ENCODE measurements around the gene KCNJ6.

- no peak for TF ChIP-seq NFIC (IDR thresholded peaks at IDR 0.05; ENCODE audit: borderline replicate concordance)
- TF ChIP-seq EZH2phosphoT487 (IDR thresholded peaks at IDR 0.05; ENCODE audit: borderline replicate concordance, low read depth) = no peak
These were observed 355.9 kb downstream of the KCNJ6 start for GRCh38 chr21:37560385-37560784.
